HL-60 (cell line): ENCODE results near the gene TMEM154.

ENCODE experiments used
- DNase-seq, 2 experiments: peaks; one replicate each; pipeline ENCODE4 v3.0.0-alpha.2; 2010 to 2020; ENCODE audit warnings: low read depth in 1 of 2, low spot score in 1 of 2
- H3K27ac ChIP-seq: fragments of 250-450 bp; sonication (Bioruptor Pico); replicated peaks from 2 replicates; pipeline ENCODE4 v1.5.1; 2020; ENCODE audit warnings: mild to moderate bottlenecking, moderate library complexity
- H3K27me3 ChIP-seq: fragments of 250-450 bp; sonication (Bioruptor Pico); 2 replicates; pipeline ENCODE4 v1.5.1; 2021; ENCODE audit warnings: mild to moderate bottlenecking, moderate library complexity; ENCODE audit not compliant: insufficient read depth, poor library complexity, severe bottlenecking
- H3K4me3 ChIP-seq: replicated peaks from 2 replicates; pipeline ENCODE4 v1.5.1; 2011; ENCODE audit warnings: mild to moderate bottlenecking, control low read depth, low read length; ENCODE audit not compliant: insufficient read depth
- CTCF ChIP-seq: IDR thresholded peaks from one replicate; pipeline ENCODE4 v1.5.1; 2011; ENCODE audit warnings: low read length, control low read depth, inconsistent platforms; ENCODE audit not compliant: insufficient read depth
- GABPA ChIP-seq: IDR thresholded peaks from 2 replicates; pipeline ENCODE4 v1.6.1; 2012; ENCODE audit warnings: low read depth
- POLR2AphosphoS5 ChIP-seq: IDR thresholded peaks from 2 replicates; pipeline ENCODE4 v1.6.1; 2012; ENCODE audit warnings: low read depth
- REST ChIP-seq: IDR thresholded peaks from 2 replicates; pipeline ENCODE4 v1.6.1; 2012; ENCODE audit warnings: low read depth; ENCODE audit not compliant: insufficient replicate concordance
- SPI1 ChIP-seq: IDR thresholded peaks from 2 replicates; pipeline ENCODE4 v1.6.1; 2012; ENCODE audit warnings: low read depth, mild to moderate bottlenecking, borderline replicate concordance

The TMEM154 gene

GRCh38 chr4:152651473-152652060 is 28.2 kb downstream of the TMEM154 start:
- H3K27me3 ChIP-seq = no peaks in the 10 kb centered on the region

DNA sequence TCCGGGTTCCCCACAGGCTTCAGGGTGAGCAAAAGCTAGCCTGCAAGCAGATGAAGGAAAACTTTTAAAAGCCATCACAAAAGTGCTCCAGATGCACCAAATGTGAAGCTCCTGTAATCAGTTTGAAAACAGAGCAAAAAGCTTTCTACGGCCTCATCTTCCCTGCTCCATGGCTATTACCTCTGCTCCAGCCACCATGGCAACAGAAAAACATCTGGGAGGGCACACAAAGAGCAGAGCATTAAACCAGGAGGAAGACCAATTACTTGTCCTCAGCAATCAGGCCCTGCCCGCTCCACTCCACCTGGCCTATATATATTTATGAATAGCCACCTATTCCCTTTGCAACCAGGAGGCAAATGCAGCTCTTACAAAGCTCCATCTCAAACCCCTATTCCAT is 33.6 kb downstream of the TMEM154 start:
- Histone ChIP-seq H3K27ac (no peak overlapping the region), H3K27me3 (no peaks in the 10 kb centered on the region), H3K4me3 (no peak overlapping the region)
- DNase-seq = no peak
- no peak for TF ChIP-seq GABPA

More at GRCh38 chr4:152651473-152652060, 28.2 kb downstream of the TMEM154 start:
- TF ChIP-seq GABPA = no peak
- TF ChIP-seq REST = no peak
- TF ChIP-seq POLR2AphosphoS5 = no peak
- no peak for TF ChIP-seq SPI1
- TF ChIP-seq CTCF = no peak
- no peak overlapping the region for H3K27ac ChIP-seq
- no peak overlapping the region for H3K4me3 ChIP-seq
- DNase-seq = no peak

DNA sequence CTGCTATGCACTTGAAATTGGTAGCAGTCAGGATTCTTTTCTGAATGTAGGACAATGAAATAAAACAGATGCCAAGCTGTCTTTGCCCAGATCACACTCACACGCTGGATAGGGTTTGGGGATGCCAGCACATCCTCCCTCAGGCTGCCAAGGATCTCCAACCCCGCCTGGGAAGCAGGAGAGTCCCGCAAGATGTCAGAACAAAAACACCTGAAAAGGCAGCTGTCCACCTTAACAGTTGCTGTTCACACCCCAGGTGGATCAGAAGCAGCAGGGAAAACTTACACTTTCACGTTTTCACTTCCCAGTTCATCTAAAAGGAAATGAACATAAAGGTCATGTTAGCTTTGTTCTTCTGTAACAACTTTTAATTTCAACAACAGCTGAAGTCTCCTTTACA is 35.7 kb downstream of the TMEM154 start:
- H3K4me3 ChIP-seq = no peak overlapping the region
- DNase-seq = no peak
- peak overlapping the region; percentile 68 for H3K27ac ChIP-seq
- no peaks in the 10 kb centered on the region for H3K27me3 ChIP-seq
- TF ChIP-seq REST (no peak), CTCF (no peak), SPI1 (no peak), GABPA (no peak), POLR2AphosphoS5 (no peak)

- Histone ChIP-seq H3K27me3 (no peaks in the 10 kb centered on the region), H3K27ac (peak overlapping the region; percentile 68), H3K4me3 (no peak overlapping the region; the same call in 1 of the 2 replicates)
- peak; percentile 78 to 88 for DNase-seq
- peak; percentile 21; the same call in 1 of the 2 replicates for TF ChIP-seq POLR2AphosphoS5
- TF ChIP-seq CTCF = no peak
- TF ChIP-seq GABPA = no peak
- peak; percentile 88 for TF ChIP-seq SPI1
Measured at GRCh38 chr4:152643153-152644035, 36.4 kb downstream of the TMEM154 start.
